Muscle of leg (tissue), 11 donors: Measurements from ENCODE around the gene E2F4. TPM values are rescaled to one million over a fixed set of nuclear protein-coding genes. Genes with fewer than 3 reads are reported as not detected.

Experiments used
- DNase-seq: peaks from one replicate; pipeline ENCODE4 v3.0.0; 2013
- H3K27ac ChIP-seq: one replicate; pipeline ENCODE4 v1.5.1; 2013; ENCODE audit warnings: mild to moderate bottlenecking, low read length, control low read depth
- H3K27me3 ChIP-seq: one replicate; pipeline ENCODE4 v1.6.1; 2013; ENCODE audit warnings: low read length; ENCODE audit not compliant: control insufficient read depth, insufficient read depth
- H3K36me3 ChIP-seq: one replicate; pipeline ENCODE4 v1.6.1; 2013; ENCODE audit warnings: low read length; ENCODE audit not compliant: control insufficient read depth, insufficient read depth
- H3K4me1 ChIP-seq: one replicate; pipeline ENCODE4 v1.6.1; 2013; ENCODE audit warnings: low read length; ENCODE audit not compliant: control insufficient read depth, insufficient read depth
- H3K4me3 ChIP-seq: one replicate; pipeline ENCODE4 v1.5.1; 2013; ENCODE audit warnings: low read length, control low read depth
- H3K9me3 ChIP-seq: replicated peaks from 2 replicates; pipeline ENCODE4 v1.6.1; 2013; ENCODE audit warnings: low read depth, low read length; ENCODE audit not compliant: control insufficient read depth
- WGBS: methylation state at CpG from one replicate; pipeline ENCODE4 v1.1.5; 2013; ENCODE audit warnings: missing lambda C conversion rate; ENCODE audit not compliant: insufficient coverage; 5-methylcytosine and 5-hydroxymethylcytosine counted together
- polyA plus RNA-seq, 8 donors: library from polyadenylated mRNA; unstranded; fragments of 120-200 nt; gene quantifications; one replicate each; pipeline versions ENCODE4 v1.2.1 to v1.2.3, GENCODE V29; 2013; ENCODE audit warnings: inconsistent platforms in 1 of 8, low replicate concordance in 1 of 8; ENCODE audit not compliant: insufficient read length in 8 of 8, insufficient read depth in 1 of 8
- total RNA-seq: library from RNA; stranded (reverse); fragments of 120-200 nt; gene quantifications from one replicate; pipeline ENCODE4 v1.2.4, GENCODE V29; 2013

Gene E2F4
- total and polyA plus RNA-seq, 9 donors, result 28.1 to 51.1 (median 45.6) TPM

- DNase-seq, result no peak
- peaks cover 49% of the 10 kb centered on the region for H3K4me1 ChIP-seq
- peaks cover 95% of the 10 kb centered on the region for H3K27me3 ChIP-seq
- H3K9me3 ChIP-seq, result no peaks in the 10 kb centered on the region
- no peaks in the 10 kb centered on the region for H3K36me3 ChIP-seq
- H3K27ac ChIP-seq, result no peak overlapping the region
- no peak overlapping the region for H3K4me3 ChIP-seq
- WGBS, result no CpG with 5 or more reads among the region's 7 CpGs
These were observed 33.9 kb upstream of the E2F4 start for GRCh38 chr16:67157892-67158635.

GRCh38 chr16:67158637-67159600 is 33.0 kb upstream of the E2F4 start:
- Histone ChIP-seq H3K27ac (no peak overlapping the region), H3K36me3 (no peaks in the 10 kb centered on the region), H3K4me1 (peaks cover 56% of the 10 kb centered on the region), H3K4me3 (peak overlapping the region; percentile 73), H3K27me3 (peaks cover 98% of the 10 kb centered on the region), H3K9me3 (no peaks in the 10 kb centered on the region)
- WGBS, result 1% methylated on average over 18 of the region's 34 CpGs
- peak; percentile 49 for DNase-seq

- DNase-seq, result no peak
- 23% methylated on average over 13 of the region's 25 CpGs for WGBS
- H3K27me3 ChIP-seq, result peaks cover 98% of the 10 kb centered on the region
- no peaks in the 10 kb centered on the region for H3K9me3 ChIP-seq
- H3K4me1 ChIP-seq, result peaks cover 54% of the 10 kb centered on the region
- H3K36me3 ChIP-seq, result no peaks in the 10 kb centered on the region
- H3K27ac ChIP-seq, result no peak overlapping the region
- no peak overlapping the region for H3K4me3 ChIP-seq
These were observed 30.3 kb upstream of the E2F4 start for GRCh38 chr16:67161595-67162058.

GRCh38 chr16:67162506-67163163 is 29.3 kb upstream of the E2F4 start:
- WGBS, result 3% methylated on average over 41 of the region's 44 CpGs
- Histone ChIP-seq H3K4me1 (peaks cover 54% of the 10 kb centered on the region), H3K27me3 (peaks cover 98% of the 10 kb centered on the region), H3K9me3 (no peaks in the 10 kb centered on the region), H3K36me3 (no peaks in the 10 kb centered on the region), H3K27ac (no peak overlapping the region), H3K4me3 (peak overlapping the region; percentile 17)
- no peak for DNase-seq

GRCh38 chr16:67163164-67163998 is 28.6 kb upstream of the E2F4 start:
- no peak overlapping the region for H3K27ac ChIP-seq
- peaks cover 98% of the 10 kb centered on the region for H3K27me3 ChIP-seq
- H3K4me3 ChIP-seq, result peak overlapping the region; percentile 17
- WGBS, result under 1% methylated on average over 86 of the region's 99 CpGs
- no peak for DNase-seq
- peaks cover 54% of the 10 kb centered on the region for H3K4me1 ChIP-seq
- H3K36me3 ChIP-seq, result no peaks in the 10 kb centered on the region
- H3K9me3 ChIP-seq, result no peaks in the 10 kb centered on the region

GRCh38 chr16:67163999-67164558 is 27.9 kb upstream of the E2F4 start:
- DNase-seq, result no peak
- Histone ChIP-seq H3K27me3 (peaks cover 98% of the 10 kb centered on the region), H3K36me3 (no peaks in the 10 kb centered on the region), H3K9me3 (no peaks in the 10 kb centered on the region), H3K4me1 (peaks cover 57% of the 10 kb centered on the region), H3K27ac (no peak overlapping the region), H3K4me3 (peak overlapping the region; percentile 13)
- 0% methylated on average over 18 of the region's 34 CpGs for WGBS

GRCh38 chr16:67164599-67165061 is 27.3 kb upstream of the E2F4 start, which contains the start of gene HSF4:
HSF4 (plus strand) TSS chr16:67164745; CDS start chr16:67164812, 67 bp downstream.
- H3K27me3 ChIP-seq, result peaks cover 98% of the 10 kb centered on the region
- DNase-seq, result no peak

GRCh38 chr16:67165121-67166078 is 26.6 kb upstream of the E2F4 start:
- no peak overlapping the region for H3K4me3 ChIP-seq
- no peak for DNase-seq
- no peaks in the 10 kb centered on the region for H3K36me3 ChIP-seq
- no peaks in the 10 kb centered on the region for H3K9me3 ChIP-seq
- WGBS, result 3% methylated on average over 63 of the region's 85 CpGs
- H3K27me3 ChIP-seq, result peaks cover 98% of the 10 kb centered on the region
- H3K4me1 ChIP-seq, result peaks cover 61% of the 10 kb centered on the region
- H3K27ac ChIP-seq, result no peak overlapping the region

More at GRCh38 chr16:67164599-67165061, 27.3 kb upstream of the E2F4 start, which contains the start of gene HSF4:
- peak within 1 kb of the TSS; percentile 13 for H3K4me3 ChIP-seq
- H3K36me3 ChIP-seq, result no peaks in the 10 kb centered on the region
- 1% methylated on average over 32 of the region's 41 CpGs for WGBS
- no peaks in the 10 kb centered on the region for H3K9me3 ChIP-seq
- H3K27ac ChIP-seq, result no peak within 1 kb of the TSS
- H3K4me1 ChIP-seq, result peaks cover 60% of the 10 kb centered on the region
